Rectal smooth muscle tissue (tissue), 1 donor: ENCODE measurements around the gene WFDC2.

Experiments
- H3K27ac ChIP-seq: one replicate; pipeline ENCODE4 v1.7.0; 2013; ENCODE audit warnings: low read depth, low read length, inconsistent platforms
- H3K27me3 ChIP-seq: one replicate; pipeline ENCODE4 v1.7.0; 2013; ENCODE audit warnings: low read length; ENCODE audit not compliant: control insufficient read depth, insufficient read depth
- H3K36me3 ChIP-seq: one replicate; pipeline ENCODE4 v1.7.0; 2013; ENCODE audit warnings: low read length; ENCODE audit not compliant: control insufficient read depth, insufficient read depth
- H3K4me1 ChIP-seq: one replicate; pipeline ENCODE4 v1.7.0; 2013; ENCODE audit warnings: low read length; ENCODE audit not compliant: control insufficient read depth, insufficient read depth
- H3K4me3 ChIP-seq: one replicate; pipeline ENCODE4 v1.7.0; 2013; ENCODE audit warnings: low read length
- H3K9ac ChIP-seq: one replicate; pipeline ENCODE4 v1.7.0; 2013; ENCODE audit warnings: low read length

Gene WFDC2

GRCh38 chr20:45485388-45485787, 15.8 kb downstream of the WFDC2 start:
- Histone ChIP-seq H3K9ac (no peak overlapping the region), H3K4me1 (no peaks in the 10 kb centered on the region), H3K36me3 (no peaks in the 10 kb centered on the region), H3K27ac (no peak overlapping the region), H3K4me3 (no peak overlapping the region), H3K27me3 (peaks cover 4% of the 10 kb centered on the region)

- H3K4me3 ChIP-seq, result no peak overlapping the region
- no peaks in the 10 kb centered on the region for H3K4me1 ChIP-seq
- H3K27me3 ChIP-seq, result peaks cover 2% of the 10 kb centered on the region
- H3K36me3 ChIP-seq, result no peaks in the 10 kb centered on the region
- no peak overlapping the region for H3K27ac ChIP-seq
- H3K9ac ChIP-seq, result no peak overlapping the region
These were observed 17.7 kb downstream of the WFDC2 start for GRCh38 chr20:45487231-45487635.

GRCh38 chr20:45489083-45489531, 19.6 kb downstream of the WFDC2 start:
- H3K4me1 ChIP-seq, result no peaks in the 10 kb centered on the region
- H3K9ac ChIP-seq, result no peak overlapping the region
- H3K27ac ChIP-seq, result no peak overlapping the region
- H3K27me3 ChIP-seq, result peaks cover 2% of the 10 kb centered on the region
- H3K4me3 ChIP-seq, result no peak overlapping the region
- no peaks in the 10 kb centered on the region for H3K36me3 ChIP-seq

- Histone ChIP-seq H3K36me3 (no peaks in the 10 kb centered on the region), H3K27me3 (no peaks in the 10 kb centered on the region), H3K4me3 (no peak overlapping the region), H3K4me1 (no peaks in the 10 kb centered on the region), H3K27ac (no peak overlapping the region), H3K9ac (no peak overlapping the region)
These were observed 26.0 kb downstream of the WFDC2 start for GRCh38 chr20:45495501-45495941.

GRCh38 chr20:45496166-45496565, 26.6 kb downstream of the WFDC2 start:
- no peak overlapping the region for H3K9ac ChIP-seq
- H3K4me3 ChIP-seq, result no peak overlapping the region
- H3K36me3 ChIP-seq, result no peaks in the 10 kb centered on the region
- H3K27me3 ChIP-seq, result no peaks in the 10 kb centered on the region
- no peaks in the 10 kb centered on the region for H3K4me1 ChIP-seq
- no peak overlapping the region for H3K27ac ChIP-seq

GRCh38 chr20:45497971-45498494, 28.5 kb downstream of the WFDC2 start:
- no peak overlapping the region for H3K4me3 ChIP-seq
- H3K27me3 ChIP-seq, result no peaks in the 10 kb centered on the region
- no peak overlapping the region for H3K9ac ChIP-seq
- H3K27ac ChIP-seq, result no peak overlapping the region
- H3K4me1 ChIP-seq, result peaks cover 6% of the 10 kb centered on the region
- H3K36me3 ChIP-seq, result no peaks in the 10 kb centered on the region

- Histone ChIP-seq H3K4me3 (no peak overlapping the region), H3K27ac (no peak overlapping the region), H3K9ac (no peak overlapping the region)
These were observed 30.5 kb downstream of the WFDC2 start for GRCh38 chr20:45500022-45500421.

GRCh38 chr20:45501600-45501999, 32.0 kb downstream of the WFDC2 start:
- Histone ChIP-seq H3K27me3 (no peaks in the 10 kb centered on the region), H3K4me3 (no peak overlapping the region), H3K27ac (peak overlapping the region; percentile 11), H3K36me3 (no peaks in the 10 kb centered on the region), H3K4me1 (peaks cover 6% of the 10 kb centered on the region), H3K9ac (no peak overlapping the region)

More at GRCh38 chr20:45500022-45500421, 30.5 kb downstream of the WFDC2 start:
- Histone ChIP-seq H3K4me1 (peaks cover 6% of the 10 kb centered on the region), H3K27me3 (no peaks in the 10 kb centered on the region), H3K36me3 (no peaks in the 10 kb centered on the region)

GRCh38 chr20:45502561-45502960, 33.0 kb downstream of the WFDC2 start:
- Histone ChIP-seq H3K4me3 (no peak overlapping the region), H3K27me3 (no peaks in the 10 kb centered on the region), H3K4me1 (peaks cover 6% of the 10 kb centered on the region), H3K27ac (no peak overlapping the region), H3K9ac (no peak overlapping the region), H3K36me3 (no peaks in the 10 kb centered on the region)

- Histone ChIP-seq H3K4me3 (no peak overlapping the region), H3K27ac (no peak overlapping the region), H3K36me3 (no peaks in the 10 kb centered on the region), H3K4me1 (peaks cover 6% of the 10 kb centered on the region), H3K9ac (no peak overlapping the region), H3K27me3 (no peaks in the 10 kb centered on the region)
These were observed 33.9 kb downstream of the WFDC2 start for GRCh38 chr20:45503403-45503802.

GRCh38 chr20:45506398-45506797, 36.8 kb downstream of the WFDC2 start:
- no peaks in the 10 kb centered on the region for H3K27me3 ChIP-seq

GRCh38 chr20:45507011-45507820, 37.7 kb downstream of the WFDC2 start:
- no peak overlapping the region for H3K9ac ChIP-seq
- H3K36me3 ChIP-seq, result no peaks in the 10 kb centered on the region
- H3K4me3 ChIP-seq, result no peak overlapping the region
- no peaks in the 10 kb centered on the region for H3K27me3 ChIP-seq
- no peak overlapping the region for H3K27ac ChIP-seq
- H3K4me1 ChIP-seq, result peaks cover 3% of the 10 kb centered on the region

More at GRCh38 chr20:45506398-45506797, 36.8 kb downstream of the WFDC2 start:
- no peak overlapping the region for H3K27ac ChIP-seq
- H3K36me3 ChIP-seq, result no peaks in the 10 kb centered on the region
- no peak overlapping the region for H3K9ac ChIP-seq
- H3K4me3 ChIP-seq, result no peak overlapping the region
- H3K4me1 ChIP-seq, result peaks cover 6% of the 10 kb centered on the region
